Heart right ventricle (tissue), 16 donors: ENCODE data around the gene EFNA4. TPM values are rescaled to one million over a fixed set of nuclear protein-coding genes. Genes with fewer than 3 reads are reported as not detected.
A peak's percentile ranks its signal among the peaks of the same experiment; 100 is the strongest.

Experiments
- ATAC-seq, 8 donors: fragments of 200-7000 bp; cut with Tn5 transposase; one replicate each; pipeline ENCODE4 v1.9.1; 2020; ENCODE audit warnings: mild to moderate bottlenecking in 8 of 8, moderate library complexity in 8 of 8, moderate number of reproducible peaks in 1 of 8
- DNase-seq, 2 donors: peaks; one replicate each; pipeline ENCODE4 v3.0.0-alpha.2; 2020
- H3K27ac ChIP-seq, 10 donors: fragments of 200-600 bp; sonication (generic) in 2 of 10; one replicate each; pipeline versions ENCODE4 v1.5.0 to v1.8.0; 2020 to 2022; ENCODE audit warnings: mild to moderate bottlenecking in 3 of 10
- H3K27me3 ChIP-seq, 7 donors: fragments of 200-600 bp; one replicate each; pipeline ENCODE4 v1.8.0; 2021 to 2022; ENCODE audit warnings: mild to moderate bottlenecking in 2 of 7
- H3K36me3 ChIP-seq, 9 donors: fragments of 200-600 bp; sonication (generic) in 1 of 9; one replicate each; pipeline versions ENCODE4 v1.5.0 to v1.8.0; 2020 to 2022; ENCODE audit warnings: mild to moderate bottlenecking in 2 of 9
- H3K4me1 ChIP-seq, 9 donors: fragments of 200-600 bp; sonication (generic) in 1 of 9; one replicate each; pipeline versions ENCODE4 v1.5.0 to v1.8.0; 2020 to 2022; ENCODE audit warnings: mild to moderate bottlenecking in 4 of 9
- H3K4me3 ChIP-seq, 10 donors: fragments of 200-600 bp; sonication (generic) in 2 of 10; one replicate each; pipeline versions ENCODE4 v1.5.0 to v1.8.0; 2020 to 2022; ENCODE audit warnings: mild to moderate bottlenecking in 7 of 10, moderate library complexity in 2 of 10
- H3K9me3 ChIP-seq, 11 donors: fragments of 200-600 bp in 10 of 11; sonication (generic) in 2 of 11; one replicate each; pipeline versions ENCODE4 v1.5.0 to v1.8.0; 2013 to 2022; ENCODE audit warnings: mild to moderate bottlenecking in 2 of 11, control low read depth in 1 of 11, moderate library complexity in 1 of 11
- WGBS, 2 donors: extraction: QIAGEN DNeasy Blood & Tissue Kit; methylation state at CpG; one replicate each; pipeline ENCODE4 v1.1.7; 2013; ENCODE audit warnings: inconsistent platforms in 1 of 2; 5-methylcytosine and 5-hydroxymethylcytosine counted together
- intact Hi-C, 10 donors: fragments of 100-400 bp; cut with DNase I; formaldehyde crosslinking; loops; one replicate each; pipeline versions ENCODE4 v1.11.1 to v1.14.2; 2022
- polyA plus RNA-seq, 2 donors: library from polyadenylated mRNA; stranded (reverse); fragments of 200-250 nt; gene quantifications; one replicate each; pipeline ENCODE4 v1.2.3, GENCODE V29; 2013
- total RNA-seq, 10 donors: library from RNA; stranded (reverse); fragmentation: NEBNext Ultra II Directional in 3 of 10; extraction: Animal tissue kit (Norgen Biotek cat#: 25700) in 3 of 10; gene quantifications; one replicate each; pipeline versions ENCODE4 v1.2.1 to v1.2.4, GENCODE V29; 2021 to 2023
- TF ChIP-seq, protein P1 (sequence below), 9 donors: fragments of 200-600 bp; sonication (generic) in 2 of 9; IDR thresholded peaks; one replicate each; pipeline versions ENCODE4 v1.5.0 to v1.8.0; 2021 to 2022; ENCODE audit warnings: antibody characterized with exemption in 9 of 9, mild to moderate bottlenecking in 5 of 9, moderate library complexity in 1 of 9
- donor health status: Arrhythmogenic right ventricular cardiomyopathy.
- donor health status: ischemic (EF 13 %, LVEDD 7.1; RV severe dilation, severe dysfunction).
- donor health status: healthy with polysubstance abuse.
- donor health status: DM: no; HTN: yes; CAD: no.
- donor health status: DM: no; HTN: no; CAD: no.
- donor health status: ischemic (EF 25% LVEDD 6.9; RV normal size, moderate dysfunction).
- donor health status: ischemic (EF 25% LVEDD 5.7; RV mildly dilated, moderate dysfunction).
- donor health status: healthy.
- donor health status: DM: yes; HTN: yes; CAD: no.
- donor health status: Ischemic cardiomyopathy.
- donor health status: ischemic (EF 35%, LVEDD 5.7; RV mildly dilated, moderate dysfunction).
- donor health status: nonischemic (EF 11% LVEDD 7.7; RV severe dilation, severe dysfunction).
- donor health status: DM: yes; HTN: yes; CAD: no.
- donor health status: PGD.
- donor health status: ischemic (EF 29% LVEDD 5.4; RV normal size, mild dysfunction).
- donor health status: nonischemic (EF 23%, LVEDD 6.1; RV moderate dilation, normal function).

EFNA4 gene
- total and polyA plus RNA-seq, 12 donors, result 0.49 to 5.4 (median 1.9) TPM

DNA sequence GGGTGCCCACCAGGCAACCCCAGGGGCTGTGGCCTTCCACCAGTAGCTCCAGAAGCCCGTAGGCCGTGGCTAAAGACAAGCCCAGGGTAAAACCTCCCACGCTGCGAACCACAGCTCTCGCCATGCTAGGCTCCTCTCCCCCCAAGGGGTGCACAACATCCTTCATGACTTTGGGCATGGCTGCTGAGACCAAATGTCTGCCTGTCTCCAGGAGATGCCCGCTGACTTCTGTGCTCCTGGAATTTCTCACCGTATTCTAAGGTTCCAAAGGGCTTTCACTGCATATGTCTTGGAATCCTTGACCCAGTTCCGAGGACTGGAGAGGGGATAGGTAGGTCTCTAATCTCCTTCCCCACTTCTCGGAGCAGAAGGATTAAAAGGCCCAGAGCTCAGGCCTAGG, 30.0 kb upstream of the EFNA4 start, which contains the start of the genes DCST1 and DCST2:
DCST1 (plus strand) TSS at position 301 of the 400 bp plus-strand sequence. CDS start 213 bp downstream, outside the sequence.
DCST2 (minus strand) TSS at position 258 of the 400 bp plus-strand sequence; CDS start at position 178, 80 bp downstream.
- H3K4me3 ChIP-seq, result no peak within 1 kb of the TSS
- ATAC-seq (no peak), DNase-seq (no peak)
- intact Hi-C loops, result no loop called here
- no peaks in the 10 kb centered on the region for H3K9me3 ChIP-seq
- 95% methylated on average over 9 of the region's 9 CpGs for WGBS, 2 donors
- TF ChIP-seq, protein P1, sequence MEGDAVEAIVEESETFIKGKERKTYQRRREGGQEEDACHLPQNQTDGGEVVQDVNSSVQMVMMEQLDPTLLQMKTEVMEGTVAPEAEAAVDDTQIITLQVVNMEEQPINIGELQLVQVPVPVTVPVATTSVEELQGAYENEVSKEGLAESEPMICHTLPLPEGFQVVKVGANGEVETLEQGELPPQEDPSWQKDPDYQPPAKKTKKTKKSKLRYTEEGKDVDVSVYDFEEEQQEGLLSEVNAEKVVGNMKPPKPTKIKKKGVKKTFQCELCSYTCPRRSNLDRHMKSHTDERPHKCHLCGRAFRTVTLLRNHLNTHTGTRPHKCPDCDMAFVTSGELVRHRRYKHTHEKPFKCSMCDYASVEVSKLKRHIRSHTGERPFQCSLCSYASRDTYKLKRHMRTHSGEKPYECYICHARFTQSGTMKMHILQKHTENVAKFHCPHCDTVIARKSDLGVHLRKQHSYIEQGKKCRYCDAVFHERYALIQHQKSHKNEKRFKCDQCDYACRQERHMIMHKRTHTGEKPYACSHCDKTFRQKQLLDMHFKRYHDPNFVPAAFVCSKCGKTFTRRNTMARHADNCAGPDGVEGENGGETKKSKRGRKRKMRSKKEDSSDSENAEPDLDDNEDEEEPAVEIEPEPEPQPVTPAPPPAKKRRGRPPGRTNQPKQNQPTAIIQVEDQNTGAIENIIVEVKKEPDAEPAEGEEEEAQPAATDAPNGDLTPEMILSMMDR (IDR thresholded peaks at IDR 0.05), result no peak
- H3K4me1 ChIP-seq, result peaks cover 0 to 18% (median 0%) of the 10 kb centered on the region in 9 donors
- no peak within 1 kb of the TSS for H3K27ac ChIP-seq
- no peaks in the 10 kb centered on the region for H3K36me3 ChIP-seq
- no peaks in the 10 kb centered on the region for H3K27me3 ChIP-seq

- no peak for DNase-seq
- Histone ChIP-seq H3K9me3 (no peaks in the 10 kb centered on the region), H3K27me3 (no peaks in the 10 kb centered on the region), H3K4me3 (no peak overlapping the region), H3K4me1 (peaks cover 0 to 23% (median 2%) of the 10 kb centered on the region in 9 donors), H3K36me3 (no peaks in the 10 kb centered on the region), H3K27ac (no peak overlapping the region)
- 87 to 89% methylated on average over 20 of the region's 20 CpGs for WGBS, 2 donors
- TF ChIP-seq, protein P1 (IDR thresholded peaks at IDR 0.05), result no peak
- ATAC-seq, result no peak
- intact Hi-C loops, result no loop called here
These were observed 29.0 kb upstream of the EFNA4 start for GRCh38 chr1:155034318-155035208.

GRCh38 chr1:155035936-155036335, 27.6 kb upstream of the EFNA4 start:
- no peak for ATAC-seq
- H3K4me1 ChIP-seq, result peaks cover 0 to 23% (median 2%) of the 10 kb centered on the region in 9 donors
- WGBS, 2 donors, result 68 to 75% methylated on average over 2 of the region's 2 CpGs

GRCh38 chr1:155037043-155037442, 26.5 kb upstream of the EFNA4 start:
- H3K36me3 ChIP-seq, result no peaks in the 10 kb centered on the region
- peaks cover 0 to 23% (median 2%) of the 10 kb centered on the region in 9 donors for H3K4me1 ChIP-seq
- no peak overlapping the region for H3K27ac ChIP-seq
- WGBS, 2 donors, result 84 to 88% methylated on average over 3 of the region's 3 CpGs
- no peaks in the 10 kb centered on the region for H3K27me3 ChIP-seq
- TF ChIP-seq, protein P1 (IDR thresholded peaks at IDR 0.05), result no peak
- ATAC-seq (peak in 1 of 8 donors; percentile 14), DNase-seq (no peak)
- H3K9me3 ChIP-seq, result no peaks in the 10 kb centered on the region
- no peak overlapping the region for H3K4me3 ChIP-seq
- intact Hi-C loops, result no loop called here

More at GRCh38 chr1:155035936-155036335, 27.6 kb upstream of the EFNA4 start:
- Histone ChIP-seq H3K9me3 (no peaks in the 10 kb centered on the region), H3K27ac (no peak overlapping the region), H3K27me3 (no peaks in the 10 kb centered on the region), H3K4me3 (no peak overlapping the region), H3K36me3 (no peaks in the 10 kb centered on the region)
- TF ChIP-seq, protein P1 (IDR thresholded peaks at IDR 0.05), result no peak
- intact Hi-C loops, result no loop called here
- DNase-seq, result no peak
